ENCODE measurements around the gene SPACA9.

Gene SPACA9

GRCh38 chr9:132912131-132912530 is 33.4 kb downstream of the SPACA9 start:
- DNase-seq (ENCODE audit: low read depth): no peak
- no peak for TF ChIP-seq CTCF (IDR thresholded peaks at IDR 0.05; ENCODE audit: low read length, missing control alignments)

GRCh38 chr9:132914924-132915323 is 36.2 kb downstream of the SPACA9 start:
- TF ChIP-seq CTCF (IDR thresholded peaks at IDR 0.05; ENCODE audit: low read length, missing control alignments): no peak
- no peak for DNase-seq (ENCODE audit: low read depth)
- H3K4me3 ChIP-seq (replicated peaks; ENCODE audit: low read depth, low read length): no peak overlapping the region

More at GRCh38 chr9:132912131-132912530, 33.4 kb downstream of the SPACA9 start:
- H3K4me3 ChIP-seq (replicated peaks; ENCODE audit: low read depth, low read length): no peak overlapping the region

- no peak for DNase-seq (ENCODE audit: low read depth)
- no peak for TF ChIP-seq CTCF (IDR thresholded peaks at IDR 0.05; ENCODE audit: low read length, missing control alignments)
- no peak overlapping the region for H3K4me3 ChIP-seq (replicated peaks; ENCODE audit: low read depth, low read length)
Observed at GRCh38 chr9:132919614-132920268, 41.0 kb downstream of the SPACA9 start.

- TF ChIP-seq CTCF (IDR thresholded peaks at IDR 0.05; ENCODE audit: low read length, missing control alignments): no peak
- no peak for DNase-seq (ENCODE audit: low read depth)
Observed at GRCh38 chr9:132923346-132923902, 44.7 kb downstream of the SPACA9 start.

GRCh38 chr9:132927704-132928103 is 49.0 kb downstream of the SPACA9 start:
- DNase-seq (ENCODE audit: low read depth): no peak
- H3K4me3 ChIP-seq (replicated peaks; ENCODE audit: low read depth, low read length): no peak overlapping the region
- TF ChIP-seq CTCF (IDR thresholded peaks at IDR 0.05; ENCODE audit: low read length, missing control alignments): no peak

More at GRCh38 chr9:132923346-132923902, 44.7 kb downstream of the SPACA9 start:
- H3K4me3 ChIP-seq (replicated peaks; ENCODE audit: low read depth, low read length): no peak overlapping the region

GRCh38 chr9:132931178-132931735 is 52.6 kb downstream of the SPACA9 start:
- DNase-seq (ENCODE audit: low read depth): no peak
- TF ChIP-seq CTCF (IDR thresholded peaks at IDR 0.05; ENCODE audit: low read length, missing control alignments): no peak
- no peak overlapping the region for H3K4me3 ChIP-seq (replicated peaks; ENCODE audit: low read depth, low read length)
